ENCODE results near the gene SEMA5B.

DNA sequence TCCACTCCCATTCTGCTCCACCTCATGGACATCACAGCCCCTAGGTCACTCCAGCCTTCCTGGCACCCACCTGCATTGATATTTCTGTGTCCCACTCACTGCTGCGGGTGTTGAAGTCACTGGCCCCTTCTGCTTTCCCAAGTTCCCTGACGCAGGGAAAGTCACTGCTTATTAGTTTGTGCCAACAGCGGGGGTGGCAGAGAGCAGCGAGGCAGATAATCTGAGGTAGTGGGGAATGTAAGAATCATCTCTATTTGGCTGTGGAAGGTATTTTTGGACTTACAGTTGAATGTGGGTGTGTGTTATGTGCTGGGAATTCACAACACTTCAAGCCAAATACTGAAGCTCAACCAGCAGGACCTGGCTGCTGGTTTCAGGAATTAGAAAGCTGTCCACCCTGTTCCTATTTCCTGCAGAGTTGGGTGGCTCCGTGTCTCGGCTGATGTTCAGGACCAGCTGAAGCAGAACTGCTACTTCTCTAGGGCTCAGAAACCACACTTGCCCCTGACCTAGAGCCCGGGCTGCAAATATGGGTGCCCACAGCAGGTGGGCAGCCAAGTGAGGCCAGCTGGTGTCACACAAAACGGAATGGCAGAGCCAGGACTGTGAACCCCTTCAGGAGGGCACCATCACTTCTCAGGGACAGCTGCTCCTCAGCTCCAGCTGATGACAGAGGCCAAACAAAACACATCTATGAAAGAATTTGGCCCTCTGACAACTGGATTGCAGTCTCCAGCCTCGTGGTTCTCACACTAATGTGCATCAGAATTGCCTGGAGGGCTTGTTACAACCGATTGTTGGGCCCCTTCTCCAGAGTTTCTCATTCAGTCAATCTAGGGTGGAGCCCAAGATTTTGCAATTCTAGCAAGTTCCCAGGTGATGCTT is 57.7 kb downstream of the SEMA5B start:
- no peak for TF ChIP-seq CTCF (IDR thresholded peaks at IDR 0.05; ENCODE audit: insufficient read depth, low read depth, low read length)
- no peak for TF ChIP-seq EZH2 (IDR thresholded peaks at IDR 0.05; ENCODE audit: insufficient read depth, low read length)
